Peyer's patch (tissue), 4 donors: Measurements from ENCODE around the gene RPRD2. TPM values are rescaled to one million over a fixed set of nuclear protein-coding genes. Genes with fewer than 3 reads are reported as not detected.

Experiments
- DNase-seq, 3 donors: peaks; one replicate each; pipeline ENCODE4 v3.0.0-alpha.2; 2017 to 2019
- H3K27ac ChIP-seq, 4 donors: fragments of 200-600 bp; sonication (generic); one replicate each; pipeline ENCODE4 v1.5.1; 2016 to 2019
- H3K27me3 ChIP-seq, 2 donors: fragments of 200-600 bp; sonication (generic); one replicate each; pipeline ENCODE4 v1.5.1; 2019
- H3K36me3 ChIP-seq, 3 donors: fragments of 200-600 bp; sonication (generic); one replicate each; pipeline ENCODE4 v1.5.1; 2016 to 2019
- H3K4me1 ChIP-seq, 4 donors: fragments of 200-600 bp; sonication (generic); one replicate each; pipeline ENCODE4 v1.5.1; 2016 to 2019
- H3K4me3 ChIP-seq, 4 donors: fragments of 200-600 bp; sonication (generic); 1 replicate in 3 of 4; 2 replicates in 1 of 4; pipeline ENCODE4 v1.5.1; 2016 to 2019; ENCODE audit warnings: mild to moderate bottlenecking in 1 of 4
- H3K9me3 ChIP-seq, 4 donors: fragments of 200-600 bp; sonication (generic); one replicate each; pipeline ENCODE4 v1.5.1; 2016 to 2019; ENCODE audit warnings: mild to moderate bottlenecking in 1 of 4
- CTCF ChIP-seq, 6 experiments: fragments of 450-650 bp in 4 of 6; fragments of 200-600 bp in 2 of 6; sonication (generic) in 1 of 6; IDR thresholded peaks; one replicate each; pipeline ENCODE4 v1.5.1; 2017 to 2019; ENCODE audit warnings: antibody characterized with exemption in 6 of 6, mild to moderate bottlenecking in 3 of 6, moderate library complexity in 1 of 6
- POLR2A ChIP-seq, 2 donors: fragments of 450-650 bp; IDR thresholded peaks; one replicate each; pipeline ENCODE4 v1.5.1; 2017; ENCODE audit warnings: antibody characterized with exemption in 2 of 2, mild to moderate bottlenecking in 2 of 2, moderate library complexity in 2 of 2
- total RNA-seq, 4 donors: library from RNA; depleted of rRNA; stranded (reverse); fragments of >200 nt; gene quantifications; one replicate each; pipeline ENCODE4 v1.1.0, GENCODE V29; 2016

Gene RPRD2
- total RNA-seq, 4 donors from 2014 or later: 21.5 to 44.6 (median 28.2) TPM

GRCh38 chr1:150477733-150478132 lies 113.8 kb downstream of the RPRD2 start:
- peak overlapping the region in 1 of 4 donors; percentile 36 for H3K27ac ChIP-seq
- no peaks in the 10 kb centered on the region for H3K27me3 ChIP-seq

GRCh38 chr1:150479370-150479769 lies 115.4 kb downstream of the RPRD2 start:
- Histone ChIP-seq H3K4me1 (peaks cover 0 to 5% (median 0%) of the 10 kb centered on the region in 4 donors), H3K4me3 (no peak overlapping the region), H3K27me3 (no peaks in the 10 kb centered on the region), H3K9me3 (no peaks in the 10 kb centered on the region), H3K27ac (no peak overlapping the region), H3K36me3 (no peaks in the 10 kb centered on the region)
- no peak for DNase-seq
- no peak for TF ChIP-seq POLR2A (IDR thresholded peaks at IDR 0.05)
- no peak for TF ChIP-seq CTCF (IDR thresholded peaks at IDR 0.05)

More at GRCh38 chr1:150477733-150478132, 113.8 kb downstream of the RPRD2 start:
- H3K9me3 ChIP-seq: no peaks in the 10 kb centered on the region
- H3K4me1 ChIP-seq: peaks cover 0 to 5% (median 0%) of the 10 kb centered on the region in 4 donors
- peak in 1 of 3 donors; percentile 42 for DNase-seq
- no peak overlapping the region for H3K4me3 ChIP-seq
- no peak for TF ChIP-seq POLR2A (IDR thresholded peaks at IDR 0.05)
- TF ChIP-seq CTCF (IDR thresholded peaks at IDR 0.05): no peak
- peaks cover 0 to 5% (median 0%) of the 10 kb centered on the region in 3 donors for H3K36me3 ChIP-seq

GRCh38 chr1:150479927-150480352 lies 116.0 kb downstream of the RPRD2 start:
- peak in 1 of 3 donors; percentile 8 for DNase-seq
- Histone ChIP-seq H3K27me3 (no peaks in the 10 kb centered on the region), H3K4me1 (peaks cover 0 to 5% (median 0%) of the 10 kb centered on the region in 4 donors), H3K9me3 (no peaks in the 10 kb centered on the region), H3K27ac (no peak overlapping the region), H3K4me3 (no peak overlapping the region), H3K36me3 (no peaks in the 10 kb centered on the region)
- TF ChIP-seq CTCF (IDR thresholded peaks at IDR 0.05) (no peak), POLR2A (IDR thresholded peaks at IDR 0.05) (no peak)

- H3K27ac ChIP-seq: no peak overlapping the region
- peak in 1 of 3 donors; percentile 5 for DNase-seq
- H3K27me3 ChIP-seq: no peaks in the 10 kb centered on the region
- no peaks in the 10 kb centered on the region for H3K9me3 ChIP-seq
- H3K4me3 ChIP-seq: no peak overlapping the region
- no peak for TF ChIP-seq POLR2A (IDR thresholded peaks at IDR 0.05)
- H3K36me3 ChIP-seq: no peaks in the 10 kb centered on the region
- H3K4me1 ChIP-seq: peaks cover 0 to 7% (median 2%) of the 10 kb centered on the region in 4 donors
Observed at GRCh38 chr1:150484431-150484830, 120.5 kb downstream of the RPRD2 start.

GRCh38 chr1:150484861-150485260 lies 120.9 kb downstream of the RPRD2 start:
- Histone ChIP-seq H3K4me1 (peaks cover 0 to 7% (median 2%) of the 10 kb centered on the region in 4 donors), H3K9me3 (no peaks in the 10 kb centered on the region), H3K36me3 (no peaks in the 10 kb centered on the region), H3K4me3 (no peak overlapping the region), H3K27ac (no peak overlapping the region), H3K27me3 (no peaks in the 10 kb centered on the region)
- TF ChIP-seq POLR2A (IDR thresholded peaks at IDR 0.05): no peak
- peak in 3 of 6 experiments; percentile 26 to 53 (median 34) for TF ChIP-seq CTCF (IDR thresholded peaks at IDR 0.05)
- peak in 1 of 3 donors; percentile 45 for DNase-seq

- peak within 1 kb of the TSS; percentile 45 to 89 (median 80) for H3K27ac ChIP-seq
- no peaks in the 10 kb centered on the region for H3K27me3 ChIP-seq
- peaks cover 0 to 20% (median 0%) of the 10 kb centered on the region in 3 donors for H3K36me3 ChIP-seq
- no peaks in the 10 kb centered on the region for H3K9me3 ChIP-seq
- TF ChIP-seq CTCF (IDR thresholded peaks at IDR 0.05) (peak; percentile 17 to 75 (median 66)), POLR2A (IDR thresholded peaks at IDR 0.05) (peak; percentile 41 to 65)
- peak within 1 kb of the TSS; percentile 68 to 87 (median 72) for H3K4me3 ChIP-seq
- peak; percentile 86 to 98 (median 93) for DNase-seq
- peaks cover 0 to 7% (median 2%) of the 10 kb centered on the region in 4 donors for H3K4me1 ChIP-seq
Observed at GRCh38 chr1:150486966-150487762, 123.2 kb downstream of the RPRD2 start, which contains the start of gene TARS2. TARS2 (plus strand) TSS chr1:150487419; CDS start chr1:150487451, 32 bp downstream.
